SK-N-SH treated with all-trans-retinoic acid at 6 μM for 48 hours (cell line): Measurements from ENCODE around the gene MICALL2.

Source experiments
- RARB ChIP-seq: fragments of 250-450 bp; sonication (Bioruptor Pico); IDR thresholded peaks from 2 replicates; pipeline ENCODE4 v1.8.0; 2021; ENCODE audit warnings: mild to moderate bottlenecking, moderate library complexity
- SNAI2 ChIP-seq: fragments of 250-450 bp; sonication (Bioruptor Pico); IDR thresholded peaks from 2 replicates; pipeline ENCODE4 v1.5.0; 2020; ENCODE audit warnings: mild to moderate bottlenecking, moderate library complexity
- TOX ChIP-seq: fragments of 250-450 bp; sonication (Bioruptor Pico); IDR thresholded peaks from 2 replicates; pipeline ENCODE4 v1.8.0; 2021; ENCODE audit warnings: mild to moderate bottlenecking, moderate library complexity, borderline replicate concordance
- TF ChIP-seq, protein P1 (sequence below): fragments of 250-450 bp; sonication (Bioruptor Pico); IDR thresholded peaks from 2 replicates; pipeline ENCODE4 v1.5.1; 2020; ENCODE audit warnings: low read depth, mild to moderate bottlenecking, moderate library complexity

DNA sequence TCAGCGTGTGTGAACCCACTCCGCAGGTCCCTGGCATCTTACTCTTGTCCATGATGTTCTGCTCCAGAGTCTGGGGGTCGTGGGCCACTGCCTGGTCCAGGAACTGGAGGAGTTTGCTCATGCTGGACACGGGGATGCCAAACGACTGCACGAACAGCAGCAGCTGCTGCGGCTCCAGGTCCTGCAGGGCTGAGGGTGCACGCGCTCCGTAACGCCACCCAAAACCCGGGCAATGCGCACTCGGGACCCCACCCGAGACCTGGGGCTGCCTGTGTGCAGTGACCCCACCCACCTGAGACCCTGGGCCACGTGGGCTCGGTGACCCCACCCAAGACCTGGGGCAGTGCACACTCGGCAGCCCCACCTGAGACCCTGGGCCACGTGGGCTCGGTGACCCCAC lies 22.0 kb upstream of the MICALL2 start:
- TF ChIP-seq TOX (CRISPR knock-in tag) (no peak), SNAI2 (no peak), RARB (no peak)
- TF ChIP-seq, protein P1, sequence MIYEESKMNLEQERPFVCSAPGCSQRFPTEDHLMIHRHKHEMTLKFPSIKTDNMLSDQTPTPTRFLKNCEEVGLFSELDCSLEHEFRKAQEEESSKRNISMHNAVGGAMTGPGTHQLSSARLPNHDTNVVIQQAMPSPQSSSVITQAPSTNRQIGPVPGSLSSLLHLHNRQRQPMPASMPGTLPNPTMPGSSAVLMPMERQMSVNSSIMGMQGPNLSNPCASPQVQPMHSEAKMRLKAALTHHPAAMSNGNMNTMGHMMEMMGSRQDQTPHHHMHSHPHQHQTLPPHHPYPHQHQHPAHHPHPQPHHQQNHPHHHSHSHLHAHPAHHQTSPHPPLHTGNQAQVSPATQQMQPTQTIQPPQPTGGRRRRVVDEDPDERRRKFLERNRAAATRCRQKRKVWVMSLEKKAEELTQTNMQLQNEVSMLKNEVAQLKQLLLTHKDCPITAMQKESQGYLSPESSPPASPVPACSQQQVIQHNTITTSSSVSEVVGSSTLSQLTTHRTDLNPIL (CRISPR knock-in tag) = no peak
